H1 (cell line): ENCODE measurements around the gene CRABP1. TPM values are rescaled to one million over a fixed set of nuclear protein-coding genes. Genes with fewer than 3 reads are reported as not detected.

Experiments used
- CTCF ChIA-PET: fragments of 300-600 bp; sonication (Branson Sonifier 250); formaldehyde crosslinking; loops from one replicate; lab custom pipeline; 2021; ENCODE audit not compliant: partially characterized antibody; lab: Charles Lee
- POLR2A ChIA-PET: fragments of 300-600 bp; sonication (Branson Sonifier 250); formaldehyde crosslinking; loops from one replicate; lab custom pipeline; 2021; ENCODE audit warnings: inconsistent platforms; ENCODE audit not compliant: partially characterized antibody; lab: Charles Lee
- DNase-seq, 2 experiments: peaks; one replicate each; pipeline versions ENCODE4 v3.0.0 to v3.0.0-alpha.2; 2010 to 2022; ENCODE audit warnings: low spot score in 2 of 2, low read depth in 1 of 2, mixed read lengths in 1 of 2
- FAIRE-seq: peaks from 2 replicates; lab custom pipeline; 2011; peaks lifted over from hg19 to GRCh38; lab: Jason Lieb, UNC
- H2AFZ ChIP-seq: 2 replicates; pipeline ENCODE4 v1.8.1; 2012; ENCODE audit warnings: low read length, inconsistent platforms
- H2AK5ac ChIP-seq: 2 replicates; pipeline ENCODE4 v1.6.1; 2013; ENCODE audit warnings: low read depth, low read length
- H2BK120ac ChIP-seq: replicated peaks from 2 replicates; pipeline ENCODE3; 2013; ENCODE audit warnings: low read depth, low read length, inconsistent platforms
- H2BK12ac ChIP-seq: 2 replicates; pipeline ENCODE4 v1.6.1; 2013; ENCODE audit warnings: low read depth, low read length
- H2BK15ac ChIP-seq: 2 replicates; pipeline ENCODE4 v1.6.1; 2013; ENCODE audit warnings: low read length
- H2BK20ac ChIP-seq: 2 replicates; pipeline ENCODE4 v1.6.1; 2013; ENCODE audit warnings: low read length
- H2BK5ac ChIP-seq: 2 replicates; pipeline ENCODE4 v1.6.1; 2013; ENCODE audit warnings: low read depth, low read length
- H3K14ac ChIP-seq: 2 replicates; pipeline ENCODE4 v1.6.1; 2013; ENCODE audit warnings: inconsistent platforms; ENCODE audit not compliant: insufficient read length
- H3K18ac ChIP-seq: 2 replicates; pipeline ENCODE4 v1.6.1; 2013; ENCODE audit warnings: low read length; ENCODE audit errors: extremely low read depth
- H3K23ac ChIP-seq: 2 replicates; pipeline ENCODE4 v1.6.1; 2013; ENCODE audit warnings: inconsistent platforms; ENCODE audit not compliant: insufficient read length
- H3K23me2 ChIP-seq: 2 replicates; pipeline ENCODE4 v1.6.1; 2013; ENCODE audit warnings: low read depth, low read length
- H3K27ac ChIP-seq: 2 replicates; pipeline ENCODE4 v1.6.1; 2011; ENCODE audit warnings: low read depth, low read length, inconsistent platforms
- H3K27me3 ChIP-seq, 4 experiments: replicated peaks in 1 of 4; 1 replicate in 1 of 4; 2 replicates in 3 of 4; pipeline versions ENCODE4 v1.6.1 to v1.8.1; 2011 to 2013; ENCODE audit warnings: low read length in 3 of 4, mild to moderate bottlenecking in 3 of 4, inconsistent platforms in 2 of 4, mixed read lengths in 2 of 4, moderate library complexity in 1 of 4; ENCODE audit not compliant: control insufficient read depth in 3 of 4, insufficient read depth in 3 of 4; ENCODE audit errors: extremely low read depth in 1 of 4
- H3K36me3 ChIP-seq, 4 experiments: 2 replicates each; pipeline versions ENCODE4 v1.6.1 to v1.8.1; 2011 to 2013; ENCODE audit warnings: mild to moderate bottlenecking in 4 of 4, low read length in 3 of 4, moderate library complexity in 2 of 4, control low read depth in 1 of 4, inconsistent platforms in 1 of 4; ENCODE audit not compliant: insufficient read depth in 4 of 4, control insufficient read depth in 2 of 4
- H3K4ac ChIP-seq: replicated peaks from 2 replicates; pipeline ENCODE3; 2013; ENCODE audit warnings: low read length, low read depth, mixed read lengths, inconsistent platforms; ENCODE audit not compliant: insufficient read length
- H3K4me1 ChIP-seq, 4 experiments: replicated peaks in 1 of 4; 1 replicate in 1 of 4; 2 replicates in 3 of 4; pipeline versions ENCODE4 v1.6.1 to v1.8.1; 2011 to 2013; ENCODE audit warnings: low read length in 3 of 4, inconsistent platforms in 2 of 4, mixed read lengths in 1 of 4; ENCODE audit not compliant: insufficient read depth in 4 of 4, control insufficient read depth in 3 of 4
- H3K4me2 ChIP-seq, 2 experiments: 2 replicates each; pipeline versions ENCODE4 v1.6.1 to v1.8.1; 2011 to 2013; ENCODE audit warnings: low read depth in 2 of 2, low read length in 2 of 2, control low read depth in 1 of 2, inconsistent platforms in 1 of 2, mild to moderate bottlenecking in 1 of 2; ENCODE audit not compliant: insufficient read depth in 1 of 2
- H3K4me3 ChIP-seq, 4 experiments: fragments of 200-600, 300-600 bp in 1 of 4; sonication (generic), shearing (Covaris generic), sonication (Bioruptor Twin) in 1 of 4; 2 replicates each; pipeline versions ENCODE4 v1.5.1 to v1.8.1; 2011 to 2016; ENCODE audit warnings: low read length in 4 of 4, low read depth in 3 of 4, control low read depth in 2 of 4, inconsistent platforms in 2 of 4, mild to moderate bottlenecking in 2 of 4, mixed read lengths in 1 of 4, moderate library complexity in 1 of 4; ENCODE audit not compliant: insufficient read depth in 2 of 4; ENCODE audit errors: extremely low read depth in 1 of 4
- H3K56ac ChIP-seq: replicated peaks from 2 replicates; pipeline ENCODE3; 2013; ENCODE audit warnings: low read depth, mild to moderate bottlenecking, mixed read lengths, low read length, inconsistent platforms; ENCODE audit not compliant: insufficient read length
- H3K79me1 ChIP-seq: 2 replicates; pipeline ENCODE4 v1.6.1; 2013; ENCODE audit warnings: low read depth, low read length, control low read depth
- H3K79me2 ChIP-seq, 2 experiments: 2 replicates each; pipeline versions ENCODE4 v1.6.1 to v1.8.1; 2012 to 2013; ENCODE audit warnings: low read length in 2 of 2, mild to moderate bottlenecking in 2 of 2, inconsistent platforms in 1 of 2; ENCODE audit not compliant: insufficient read depth in 2 of 2, control insufficient read depth in 1 of 2
- H3K9ac ChIP-seq, 4 experiments: replicated peaks in 1 of 4; 1 replicate in 1 of 4; 2 replicates in 3 of 4; pipeline versions ENCODE4 v1.6.1 to v1.8.1; 2011 to 2013; ENCODE audit warnings: low read depth in 3 of 4, low read length in 3 of 4, control low read depth in 2 of 4, mild to moderate bottlenecking in 2 of 4, moderate library complexity in 2 of 4, inconsistent platforms in 1 of 4; ENCODE audit errors: extremely low read depth in 1 of 4
- H3K9me3 ChIP-seq, 2 experiments: 2 replicates each; pipeline versions ENCODE4 v1.6.1 to v1.8.1; 2012 to 2013; ENCODE audit warnings: mild to moderate bottlenecking in 2 of 2, moderate library complexity in 2 of 2, control low read depth in 1 of 2, inconsistent platforms in 1 of 2, low read depth in 1 of 2, low read length in 1 of 2, mixed read lengths in 1 of 2; ENCODE audit not compliant: insufficient read depth in 2 of 2
- H4K20me1 ChIP-seq, 2 experiments: replicated peaks in 1 of 2; 2 replicates each; pipeline versions ENCODE3 to v1.8.1; 2011 to 2013; ENCODE audit warnings: inconsistent platforms in 2 of 2, low read length in 2 of 2, mild to moderate bottlenecking in 1 of 2; ENCODE audit not compliant: insufficient read depth in 2 of 2, control insufficient read depth in 1 of 2
- H4K5ac ChIP-seq: 2 replicates; pipeline ENCODE4 v1.6.1; 2013; ENCODE audit warnings: low read length, low read depth, mixed read lengths, inconsistent platforms; ENCODE audit not compliant: insufficient read length
- H4K8ac ChIP-seq: 2 replicates; pipeline ENCODE4 v1.8.0; 2013; ENCODE audit warnings: mild to moderate bottlenecking, moderate library complexity, low read length, inconsistent platforms; ENCODE audit not compliant: insufficient read depth; ENCODE audit errors: extremely low read depth
- H4K91ac ChIP-seq: replicated peaks from 2 replicates; pipeline ENCODE3; 2013; ENCODE audit warnings: low read length, mixed read lengths, inconsistent platforms; ENCODE audit not compliant: insufficient read length
- CTCF ChIP-seq, 3 experiments: IDR thresholded peaks; 1 replicate in 2 of 3; 2 replicates in 1 of 3; pipeline versions ENCODE4 v1.5.1 to v1.6.1; 2011; ENCODE audit warnings: low read length in 3 of 3, mild to moderate bottlenecking in 3 of 3, inconsistent platforms in 2 of 3, low read depth in 1 of 3, moderate library complexity in 1 of 3; ENCODE audit not compliant: insufficient read depth in 1 of 3; ENCODE audit errors: control extremely low read depth in 1 of 3
- whole genome bisulfite sequencing, 2 experiments: shearing (Covaris generic) in 1 of 2; methylation state at CpG; one replicate each; pipeline versions ENCODE4 v1.1.6 to v1.1.7; 2013 to 2015; ENCODE audit warnings: low lambda C conversion rate in 2 of 2, mixed read lengths in 2 of 2, inconsistent platforms in 1 of 2, low coverage in 1 of 2, missing lambda C conversion rate in 1 of 2; ENCODE audit not compliant: insufficient replicate concordance in 2 of 2, insufficient coverage in 1 of 2, insufficient read length in 1 of 2; ENCODE audit errors: extremely low coverage in 1 of 2, missing lambda C conversion rate in 1 of 2; 5-methylcytosine and 5-hydroxymethylcytosine counted together
- polyA plus RNA-seq, 7 experiments: library from polyadenylated mRNA; depleted of rRNA in 3 of 7; stranded (reverse) in 5 of 7; unstranded in 2 of 7; fragments of >200 nt in 5 of 7; fragments of 200-250 nt in 2 of 7; gene quantifications; 1 replicate in 5 of 7; 2 replicates in 1 of 7; 4 replicates in 1 of 7; pipeline versions ENCODE4 v1.2.1 to v1.2.3, GENCODE V29; 2011 to 2013; ENCODE audit warnings: missing spikeins in 2 of 7, mixed read lengths in 2 of 7
- total RNA-seq: library from RNA; stranded (reverse); fragmentation: NEBNext Ultra II Directional; extraction: Animal tissue kit (Norgen Biotek cat#: 25700); gene quantifications from 2 replicates; pipeline ENCODE4 v1.2.1, GENCODE V29; 2021

CRABP1 gene
- total and polyA plus RNA-seq, 2 of the 8 experiments (the other 6 are each of a cell fraction or from before 2014, with no cell fraction given), result 385 to 655 TPM

GRCh38 chr15:78374436-78375393, 34.6 kb downstream of the CRABP1 start:
- Histone ChIP-seq H3K4me3 (no peak overlapping the region), H4K5ac (no peak overlapping the region), H2BK5ac (no peak overlapping the region), H4K91ac (no peak overlapping the region), H3K4me2 (no peak overlapping the region), H4K20me1 (no peaks in the 10 kb centered on the region), H3K79me2 (no peaks in the 10 kb centered on the region), H3K36me3 (no peaks in the 10 kb centered on the region), H2AK5ac (no peak overlapping the region), H4K8ac (peak overlapping the region; percentile 62; the same call in 1 of the 2 replicates), H3K79me1 (no peaks in the 10 kb centered on the region), H3K56ac (no peak overlapping the region), H3K27me3 (no peaks in the 10 kb centered on the region), H3K23ac (no peak overlapping the region), H3K4me1 (peaks cover 0 to 6% (median 1%) of the 10 kb centered on the region in 4 experiments; a peak in 4 of 7 replicates), H2BK20ac (0 out of 2 replicates have a peak overlapping the region, but pooled peaks have one; percentile 9), H2BK120ac (no peak overlapping the region), H2AFZ (0 out of 2 replicates have a peak overlapping the region, but pooled peaks have one; percentile 2), H2BK12ac (no peak overlapping the region), H2BK15ac (no peak overlapping the region), H3K4ac (no peak overlapping the region), H3K18ac (no peak overlapping the region), H3K9me3 (no peaks in the 10 kb centered on the region), H3K14ac (no peak overlapping the region), H3K23me2 (no peaks in the 10 kb centered on the region), H3K9ac (no peak overlapping the region), H3K27ac (no peak overlapping the region)
- POLR2A ChIA-PET, result no interaction called here
- FAIRE-seq (no peak), DNase-seq (no peak)
- WGBS, 2 experiments, result 81% methylated on average over 14 of the region's 14 CpGs; no CpG with 5 or more reads in 1 of the 2 experiments
- CTCF ChIA-PET, result interaction anchor here (0.8 kb wide), 1 partner anchor 48 kb away, joined by 3 read pairs; no protein-coding TSS in a partner anchor
- no peak for TF ChIP-seq CTCF (IDR thresholded peaks at IDR 0.05; ENCODE audit: control extremely low read depth in 1 of 3, insufficient read depth in 1 of 3, low read depth in 1 of 3, low read length in 3 of 3)
- TF ChIP-seq, all 59 proteins: peak for 0
